Measurements from ENCODE around the gene USP49.

DNA sequence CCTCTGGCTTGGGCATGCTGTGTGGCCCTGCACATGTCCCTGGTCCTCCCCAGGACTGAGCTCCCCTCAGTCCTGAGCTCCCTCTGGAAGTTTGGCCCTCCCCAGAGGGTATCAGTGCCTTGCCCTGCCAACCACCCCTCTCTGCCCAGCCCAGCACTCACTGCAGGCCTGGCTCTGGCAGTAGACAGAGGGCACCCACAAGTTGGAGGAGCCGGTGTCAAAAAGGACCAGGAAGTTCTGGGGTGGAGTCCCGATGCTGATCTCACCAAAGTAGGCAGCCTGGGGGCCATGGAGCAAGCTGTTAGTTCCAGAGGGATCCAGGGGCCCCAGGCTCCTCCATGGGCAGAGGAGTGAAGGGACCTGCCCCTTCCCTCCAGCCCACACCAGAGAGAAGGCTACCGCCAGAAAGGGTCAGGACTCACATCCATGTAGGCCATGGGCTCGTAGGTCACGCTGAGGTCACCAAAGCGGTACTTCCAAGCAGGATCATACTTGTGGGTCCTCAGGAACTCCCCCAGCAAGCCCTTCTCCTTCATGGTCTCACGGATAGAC is 150.9 kb downstream of the USP49 start:
- TF ChIP-seq POLR2AphosphoS5 (IDR thresholded peaks at IDR 0.05; ENCODE audit: low read depth, low read length) = no peak
- no peak for TF ChIP-seq POLR2A (IDR thresholded peaks at IDR 0.05; ENCODE audit: low read depth, low read length)
- TF ChIP-seq SPI1 (IDR thresholded peaks at IDR 0.05; ENCODE audit: low read depth, low read length) = no peak
- TF ChIP-seq TAF1 (IDR thresholded peaks at IDR 0.05; ENCODE audit: low read depth, low read length) = no peak
- no peak for TF ChIP-seq PAX5 (IDR thresholded peaks at IDR 0.05; ENCODE audit: insufficient read depth, low read length, severe bottlenecking)
- TF ChIP-seq POU2F2 (IDR thresholded peaks at IDR 0.05; ENCODE audit: low read depth, low read length) = no peak

Measured in GM12891 (cell line).